ENCODE data around the gene COL18A1. TPM values are rescaled to one million over a fixed set of nuclear protein-coding genes. Genes with fewer than 3 reads are reported as not detected.

The COL18A1 gene
- total and polyA plus RNA-seq, 9 of the 15 experiments (the other 6 are each of a cell fraction or from before 2014, with no cell fraction given) = 0.14 to 16.4 (median 2.0) TPM

DNA sequence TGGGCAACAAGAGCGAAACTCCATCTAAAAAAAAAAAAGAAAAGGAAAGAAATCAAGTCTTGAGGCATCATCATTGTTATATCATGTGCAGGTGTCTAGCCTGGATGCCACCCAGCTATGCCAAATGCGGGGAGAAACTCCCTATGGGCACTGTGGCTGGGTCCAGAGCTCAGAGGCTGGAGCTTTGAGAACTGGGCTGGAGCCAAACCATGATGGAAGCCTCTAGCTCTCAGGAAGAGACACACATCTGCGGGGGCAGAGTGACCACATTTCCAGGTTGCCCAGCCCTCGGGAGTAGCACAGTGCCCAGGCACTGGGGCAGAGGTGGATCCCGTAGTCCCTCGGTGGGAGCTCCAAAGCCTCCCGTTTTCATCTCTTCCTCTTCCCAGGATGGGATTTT, 58.9 kb downstream of the COL18A1 start:
- Histone ChIP-seq H3K9me3 (replicated peaks; ENCODE audit: control insufficient read depth, insufficient read depth, low read depth, low read length) (no peaks in the 10 kb centered on the region), H3K4me1 (replicated peaks in 1 of 2; ENCODE audit: control insufficient read depth in 2 of 2, insufficient read depth in 2 of 2, low read length in 2 of 2) (peaks cover 0 to 48% of the 10 kb centered on the region in 2 experiments; a peak in 3 of 5 replicates), H3K4me2 (ENCODE audit: insufficient read depth, low read length) (no peak overlapping the region), H2AFZ (ENCODE audit: low read depth, low read length) (no peak overlapping the region), H4K20me1 (replicated peaks; ENCODE audit: control insufficient read depth, insufficient read depth, low read length) (peaks cover 58% of the 10 kb centered on the region), H3K27me3 (ENCODE audit: control insufficient read depth in 2 of 2, insufficient read depth in 2 of 2, low read length in 2 of 2) (peaks cover 12 to 43% of the 10 kb centered on the region in 2 experiments; a peak in 4 of 5 replicates), H3K4me3 (no peak overlapping the region), H3K9me1 (ENCODE audit: control insufficient read depth, insufficient read depth, low read length) (peaks cover 3% of the 10 kb centered on the region), H3K36me3 (ENCODE audit: control insufficient read depth, insufficient read depth, low read length) (no peaks in the 10 kb centered on the region), H3K27ac (ENCODE audit: extremely low read depth, low read depth, low read length) (no peak overlapping the region), H3K79me2 (ENCODE audit: control insufficient read depth, insufficient read depth, low read length) (no peaks in the 10 kb centered on the region), H3K9ac (ENCODE audit: insufficient read depth in 1 of 2, low read depth in 2 of 2, low read length in 2 of 2) (no peak overlapping the region)
- 4% methylated on average over 6 of the region's 7 CpGs for WGBS (ENCODE audit: insufficient coverage, low coverage, missing lambda C conversion rate)
- POLR2A ChIA-PET = interaction anchor here (0.9 to 1.4 kb wide), 3 partner anchors 9 to 13 kb away, joined by 3 read pairs; no protein-coding TSS in a partner anchor
- intact Hi-C loops (cut with micrococcal nuclease) (no loop called here), in situ Hi-C loops (cut with MboI) (loop anchor here (5.0 kb wide), 1 partner anchor 348 kb away; no protein-coding TSS in a partner anchor)
- BruUV-seq (replicated peaks) = no TSS peak
- no peak for ATAC-seq
- DNase-seq (ENCODE audit: extremely low read depth in 1 of 4, low spot score in 3 of 4) = no peak
- CTCF ChIA-PET (ENCODE audit: low intra/inter-chr PET ratio) = no interaction called here
- no peak for FAIRE-seq
- TF ChIP-seq, protein P1, sequence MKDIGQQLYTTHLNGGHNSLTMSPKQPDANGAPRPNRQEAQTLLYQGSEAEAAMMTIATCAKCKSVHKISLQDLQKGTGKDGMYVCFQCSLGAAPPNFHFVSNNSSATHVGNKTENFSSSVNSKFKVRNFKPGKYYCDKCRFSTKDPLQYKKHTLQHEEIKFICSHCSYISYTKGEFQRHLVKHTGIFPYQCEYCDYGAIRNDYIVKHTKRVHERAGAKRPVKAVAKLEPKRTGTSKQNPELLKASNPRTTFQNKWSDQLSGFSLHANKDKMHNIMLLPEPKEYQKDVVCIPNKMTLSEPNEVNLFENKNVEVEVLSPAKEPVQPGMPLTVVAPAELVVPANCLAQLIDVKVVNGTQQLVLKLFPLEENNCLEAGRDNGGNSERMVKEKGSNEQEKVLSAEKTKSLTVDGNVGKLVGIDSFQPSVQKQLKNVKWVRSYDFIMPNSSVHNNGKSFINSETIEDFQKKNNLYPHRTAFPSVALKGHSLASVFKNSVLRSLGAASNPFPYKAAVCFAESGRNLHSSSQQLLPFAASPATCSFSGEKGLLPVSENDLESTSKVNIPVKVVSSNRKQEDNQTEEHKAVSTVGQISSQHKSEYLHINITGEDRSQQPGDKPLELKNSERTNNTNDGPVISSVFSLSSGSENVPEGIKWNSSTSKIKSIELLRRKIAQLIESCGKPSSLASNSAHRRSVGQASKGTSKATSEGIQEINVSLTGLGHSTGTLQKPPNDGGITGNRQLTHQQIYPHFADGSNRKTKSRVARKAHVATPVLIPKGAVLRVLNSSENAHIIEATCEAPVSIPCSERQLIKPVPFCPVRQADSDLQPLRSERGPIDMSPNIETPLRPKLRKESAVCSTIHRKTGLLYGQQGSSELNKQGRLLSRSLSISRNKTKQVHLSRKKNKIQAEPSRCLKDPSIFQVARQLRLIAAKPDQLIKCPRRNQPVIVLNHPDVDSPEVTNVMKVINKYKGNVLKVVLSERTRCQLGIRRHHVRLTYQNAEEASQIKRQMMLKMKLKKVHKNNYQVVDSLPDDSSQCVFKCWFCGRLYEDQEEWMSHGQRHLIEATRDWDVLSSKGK (CRISPR knock-in tag; IDR thresholded peaks at IDR 0.05) = no peak
- TF ChIP-seq FUS (optimal IDR thresholded peaks at IDR 0.05; ENCODE audit: low read depth, low read length) (no peak), ZNF347 (CRISPR knock-in tag; IDR thresholded peaks at IDR 0.05; ENCODE audit: low read depth) (no peak)
- TF ChIP-seq, protein P2, sequence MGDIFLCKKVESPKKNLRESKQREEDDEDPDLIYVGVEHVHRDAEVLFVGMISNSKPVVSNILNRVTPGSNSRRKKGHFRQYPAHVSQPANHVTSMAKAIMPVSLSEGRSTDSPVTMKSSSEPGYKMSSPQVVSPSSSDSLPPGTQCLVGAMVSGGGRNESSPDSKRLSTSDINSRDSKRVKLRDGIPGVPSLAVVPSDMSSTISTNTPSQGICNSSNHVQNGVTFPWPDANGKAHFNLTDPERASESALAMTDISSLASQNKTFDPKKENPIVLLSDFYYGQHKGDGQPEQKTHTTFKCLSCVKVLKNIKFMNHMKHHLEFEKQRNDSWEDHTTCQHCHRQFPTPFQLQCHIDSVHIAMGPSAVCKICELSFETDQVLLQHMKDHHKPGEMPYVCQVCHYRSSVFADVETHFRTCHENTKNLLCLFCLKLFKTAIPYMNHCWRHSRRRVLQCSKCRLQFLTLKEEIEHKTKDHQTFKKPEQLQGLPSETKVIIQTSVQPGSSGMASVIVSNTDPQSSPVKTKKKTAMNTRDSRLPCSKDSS (IDR thresholded peaks at IDR 0.05; ENCODE audit: low read depth, partially characterized antibody) = no peak
- TF ChIP-seq, protein P3, sequence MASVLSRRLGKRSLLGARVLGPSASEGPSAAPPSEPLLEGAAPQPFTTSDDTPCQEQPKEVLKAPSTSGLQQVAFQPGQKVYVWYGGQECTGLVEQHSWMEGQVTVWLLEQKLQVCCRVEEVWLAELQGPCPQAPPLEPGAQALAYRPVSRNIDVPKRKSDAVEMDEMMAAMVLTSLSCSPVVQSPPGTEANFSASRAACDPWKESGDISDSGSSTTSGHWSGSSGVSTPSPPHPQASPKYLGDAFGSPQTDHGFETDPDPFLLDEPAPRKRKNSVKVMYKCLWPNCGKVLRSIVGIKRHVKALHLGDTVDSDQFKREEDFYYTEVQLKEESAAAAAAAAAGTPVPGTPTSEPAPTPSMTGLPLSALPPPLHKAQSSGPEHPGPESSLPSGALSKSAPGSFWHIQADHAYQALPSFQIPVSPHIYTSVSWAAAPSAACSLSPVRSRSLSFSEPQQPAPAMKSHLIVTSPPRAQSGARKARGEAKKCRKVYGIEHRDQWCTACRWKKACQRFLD (CRISPR knock-in tag; IDR thresholded peaks at IDR 0.05) = no peak
